Measurements from ENCODE around the gene COL6A2.
A peak's percentile ranks its signal among the peaks of the same experiment; 100 is the strongest.

COL6A2 gene

DNA sequence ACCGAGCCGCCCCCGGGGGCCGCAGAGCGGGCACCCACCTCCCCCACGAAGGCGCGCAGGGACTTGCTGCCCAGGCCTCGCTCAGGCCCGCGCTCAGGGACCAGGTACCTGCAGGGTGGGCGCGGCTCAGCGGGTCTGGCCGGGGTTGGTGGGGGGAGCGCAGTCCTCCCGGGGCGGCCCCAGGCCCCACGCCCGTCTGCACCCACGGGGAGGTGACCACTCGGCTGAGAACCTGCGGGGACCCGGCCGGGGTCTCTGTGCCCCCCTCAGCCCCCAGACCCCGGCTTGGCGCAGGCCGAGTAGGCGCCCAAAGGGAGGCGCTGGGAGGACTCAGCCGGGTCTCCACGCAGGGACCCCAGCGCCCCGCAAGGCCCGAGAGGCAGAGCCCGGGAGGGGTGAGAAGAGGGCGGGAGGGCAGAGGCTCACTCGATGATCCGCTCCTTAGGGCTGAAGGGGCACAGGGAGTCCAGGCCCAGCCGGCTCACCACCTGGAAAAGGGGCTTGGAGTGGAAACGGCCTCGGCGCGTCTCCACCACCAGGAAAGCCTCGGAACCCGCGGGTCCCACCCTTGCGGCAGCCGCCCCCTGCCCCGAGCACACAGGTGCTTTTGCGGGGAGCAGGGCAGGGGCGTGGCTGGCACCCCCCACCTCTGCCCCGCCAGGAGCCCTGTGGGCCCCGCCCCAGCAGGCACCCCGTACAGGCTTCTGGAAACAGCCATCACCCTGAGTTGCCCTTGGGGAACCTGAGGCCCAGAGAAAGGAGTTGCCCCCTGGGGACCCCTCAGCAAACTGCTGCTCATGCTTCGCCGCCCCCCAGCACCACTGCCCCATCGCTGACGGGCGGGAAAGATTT is 48.2 kb downstream of the COL6A2 start:
- no peak for DNase-seq

DNA sequence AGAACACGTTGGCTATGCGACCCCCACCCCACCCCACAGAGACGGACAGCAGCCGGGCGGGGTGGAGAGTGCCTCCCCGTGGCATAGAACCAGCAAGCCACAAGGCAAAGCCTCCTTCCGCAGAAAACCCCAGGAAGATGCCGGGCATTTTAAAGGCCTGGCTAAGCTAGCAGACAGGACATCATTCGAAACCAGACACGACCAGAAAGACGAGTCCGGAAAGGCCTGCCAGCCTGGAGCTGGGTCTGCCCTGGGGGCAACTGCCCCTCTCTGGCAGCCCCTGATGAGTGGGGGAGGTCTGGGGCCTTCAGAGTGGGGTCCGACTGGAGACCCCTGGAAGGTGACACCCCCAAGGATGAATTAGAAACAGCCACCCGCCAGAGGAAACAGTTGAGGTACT is 48.9 kb downstream of the COL6A2 start:
- DNase-seq: no peak

DNA sequence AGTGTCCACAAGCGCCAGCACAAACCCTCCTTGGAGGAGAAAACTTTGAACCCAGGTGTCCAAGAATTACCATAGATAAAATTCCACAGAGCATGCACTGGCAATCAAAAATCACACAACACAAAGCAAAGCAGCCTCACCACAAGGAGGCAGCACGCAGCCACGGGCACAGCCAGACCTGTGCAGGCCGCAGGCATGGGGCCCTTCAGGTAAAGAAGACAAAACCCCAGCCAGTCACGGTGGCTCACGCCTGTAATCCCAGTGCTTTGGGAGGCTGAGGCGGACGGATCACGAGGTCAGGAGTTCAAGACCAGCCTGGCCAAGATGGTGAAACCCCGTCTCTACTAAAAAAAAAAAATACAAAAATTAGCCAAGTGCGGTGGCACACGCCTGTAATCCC is 49.5 kb downstream of the COL6A2 start:
- DNase-seq: peak; percentile 31 to 61

DNA sequence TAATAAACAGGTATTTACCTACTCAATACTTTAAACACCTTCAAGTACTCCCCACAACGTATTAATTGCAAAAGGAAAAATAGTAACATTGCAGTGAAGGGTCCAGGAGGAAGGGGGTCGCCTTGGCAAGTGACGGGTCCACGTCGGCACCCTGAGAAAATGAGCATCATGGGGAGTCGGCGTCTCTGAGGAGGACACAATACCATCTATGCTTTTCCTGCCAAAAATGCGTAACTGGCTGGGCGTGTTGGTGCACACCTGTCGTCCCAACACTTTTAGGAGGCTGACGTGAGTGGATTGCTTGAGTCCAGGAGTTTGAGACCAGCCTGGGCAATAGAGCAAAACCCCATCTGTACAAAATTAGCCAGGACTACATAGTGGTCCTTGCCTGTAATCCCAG is 50.2 kb downstream of the COL6A2 start:
- no peak for DNase-seq

DNA sequence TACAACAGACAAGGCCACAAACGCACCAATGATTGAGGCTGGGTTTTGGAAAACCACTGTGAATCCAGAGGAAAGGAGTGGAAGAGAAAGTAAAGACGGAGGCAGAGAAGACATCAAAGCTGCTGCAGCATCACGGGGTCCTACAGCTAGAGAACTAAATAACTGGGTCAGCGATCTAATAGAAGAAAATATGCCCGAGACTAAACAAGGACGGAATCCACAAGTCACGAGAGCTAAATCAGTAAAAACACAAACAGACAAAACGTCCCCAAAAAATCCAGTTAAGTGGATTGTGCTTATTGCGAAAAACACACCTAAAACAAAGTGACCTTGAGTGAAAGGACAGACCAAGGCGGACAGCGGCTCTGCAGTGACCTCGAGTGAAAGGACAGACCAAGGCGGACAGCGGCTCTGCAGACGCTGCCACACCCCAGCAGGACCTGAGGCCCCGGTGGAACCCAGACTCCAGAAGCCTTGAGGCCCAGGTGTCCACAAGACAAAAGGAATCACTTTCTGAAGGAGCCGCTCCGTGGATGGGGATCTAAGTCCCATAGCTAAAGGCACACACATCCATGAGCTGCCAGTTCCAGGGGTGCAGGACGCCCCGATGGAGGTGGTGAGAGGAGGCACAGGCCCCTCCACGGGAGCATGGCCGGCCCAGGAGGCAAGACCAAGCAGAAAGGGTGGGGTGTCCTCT is 51.4 kb downstream of the COL6A2 start:
- DNase-seq: no peak

DNA sequence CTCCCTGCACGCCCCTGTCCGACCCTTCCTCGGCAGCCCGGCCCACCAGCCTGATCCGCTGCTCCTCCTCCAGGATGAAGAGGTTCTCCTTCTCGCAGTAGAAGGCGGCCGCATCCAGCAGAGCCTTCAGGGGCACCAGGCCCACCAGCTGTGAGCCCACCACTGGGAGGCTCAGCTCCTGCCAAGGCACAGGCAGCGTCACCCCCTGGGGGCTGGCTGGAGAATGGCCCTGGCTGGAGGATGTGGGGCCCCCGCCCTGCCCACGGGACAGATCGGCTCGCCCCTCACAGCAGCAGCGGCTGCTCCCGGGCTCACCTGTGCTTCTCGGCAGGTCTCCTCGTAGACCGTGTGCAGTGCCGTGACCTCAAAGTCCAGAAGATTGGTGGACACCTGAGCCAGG is 52.2 kb downstream of the COL6A2 start:
- DNase-seq: no peak

DNA sequence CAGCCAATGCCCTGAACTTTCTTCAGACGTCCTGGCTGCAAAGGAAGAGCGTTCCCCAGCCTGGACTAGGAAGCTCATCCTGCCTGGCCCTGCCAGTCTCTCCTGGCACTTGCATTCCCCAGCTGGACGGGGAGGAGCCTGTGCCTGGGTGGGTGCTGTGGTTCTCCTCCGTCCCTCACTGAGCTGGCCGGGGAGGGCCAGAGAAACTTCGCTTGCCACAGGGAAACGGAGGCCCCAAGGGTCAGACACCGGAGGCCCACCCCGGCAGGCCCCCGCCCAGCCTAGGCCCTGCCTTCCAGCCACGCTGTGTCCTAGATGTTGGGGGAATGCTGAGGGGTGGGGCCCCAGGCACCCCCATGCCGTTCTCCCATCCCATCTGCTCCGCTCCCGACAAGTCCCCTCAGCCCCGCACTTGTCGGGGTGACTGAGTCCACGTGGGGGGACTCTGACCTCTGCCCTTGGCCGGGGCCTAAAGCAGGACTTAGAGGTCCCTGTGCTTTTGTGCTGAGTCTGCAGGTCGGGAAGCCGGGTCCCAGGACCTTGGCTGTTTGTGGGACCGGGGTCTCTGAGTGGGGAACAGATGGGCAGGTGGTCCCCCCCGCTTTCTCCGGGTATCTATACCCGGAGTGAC is 52.7 kb downstream of the COL6A2 start:
- DNase-seq: no peak

DNA sequence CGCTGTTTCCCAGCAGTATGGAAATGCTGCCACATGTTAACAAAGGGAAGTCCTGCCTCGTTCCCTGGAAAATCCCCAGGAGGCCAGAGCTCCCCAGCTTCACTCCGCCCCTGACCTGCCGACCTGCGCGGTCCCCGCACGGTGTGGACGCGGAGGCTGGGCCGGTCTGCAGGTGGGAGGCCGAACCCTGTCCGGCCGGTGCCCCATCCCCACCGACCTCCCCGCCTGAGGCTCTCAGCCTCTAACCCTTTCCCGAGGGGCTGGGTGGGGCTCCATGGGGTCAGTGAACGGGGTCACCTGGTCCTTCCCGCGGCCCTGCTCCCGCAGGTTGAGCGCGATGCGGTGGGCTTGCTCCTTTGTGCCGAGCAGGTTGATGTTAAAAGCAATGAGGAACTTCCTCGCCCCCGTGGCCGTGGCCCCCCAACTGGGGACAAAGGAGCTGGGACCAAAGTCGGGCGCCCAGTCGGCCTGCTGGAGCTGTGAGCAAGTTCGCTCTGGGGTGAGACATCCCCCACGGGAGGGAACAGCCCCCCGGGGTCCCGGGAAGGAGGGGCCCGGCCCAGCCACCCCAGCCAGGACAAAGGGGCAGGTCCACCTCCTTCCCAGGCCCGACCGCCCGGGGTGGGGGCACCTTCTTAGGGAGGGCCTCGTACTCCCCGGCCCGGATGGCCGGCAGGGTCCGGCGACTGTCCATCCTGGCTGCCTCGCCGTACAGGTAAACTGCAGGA is 53.5 kb downstream of the COL6A2 start:
- DNase-seq: peak in 1 of 2 donors; percentile 9

DNA sequence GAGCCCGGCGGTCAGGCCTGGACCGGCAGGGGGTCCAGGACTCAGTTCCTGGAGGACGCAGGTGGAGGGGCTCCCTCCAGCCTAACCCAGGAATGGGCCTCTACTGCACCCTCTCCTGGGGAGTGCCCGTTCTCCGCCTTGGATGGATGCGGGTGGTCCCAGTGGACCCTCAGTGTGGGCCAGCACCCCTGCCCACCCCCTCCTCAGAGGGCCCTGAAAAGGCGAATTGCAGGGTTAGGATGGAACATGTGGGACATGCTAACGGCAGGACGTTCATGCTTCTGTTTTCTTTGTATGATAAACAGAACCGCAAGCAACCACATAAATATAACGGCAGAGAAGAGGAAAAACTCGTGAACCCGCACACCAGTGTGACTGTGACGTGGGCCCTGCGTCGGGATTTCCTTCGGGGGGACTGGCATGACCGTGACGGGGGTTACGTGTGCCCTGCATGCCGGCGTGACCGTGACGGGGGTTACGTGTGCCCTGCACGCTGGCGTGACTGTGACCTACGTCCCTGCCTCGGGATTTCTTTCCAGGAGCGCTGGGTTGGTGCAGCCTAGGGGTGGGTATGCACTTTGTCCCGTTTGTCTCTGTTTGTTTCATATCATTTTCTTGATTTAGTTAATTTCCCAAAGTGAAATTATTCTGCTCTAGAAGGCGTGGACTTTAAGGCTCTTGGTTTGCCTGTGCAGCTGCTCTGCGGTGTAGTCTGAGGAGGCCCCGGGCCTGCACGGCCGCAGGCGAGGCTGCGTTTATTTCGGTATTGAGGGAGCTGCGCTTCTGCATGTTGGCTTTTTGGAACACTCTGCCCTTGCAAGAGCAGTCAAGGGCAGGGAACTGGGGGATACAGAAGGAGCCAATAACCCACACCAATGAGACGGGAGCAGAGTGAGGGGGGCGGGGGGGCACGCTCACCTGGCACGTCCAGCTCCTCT is 54.3 kb downstream of the COL6A2 start:
- peak in 1 of 2 donors; percentile 6 for DNase-seq

DNA sequence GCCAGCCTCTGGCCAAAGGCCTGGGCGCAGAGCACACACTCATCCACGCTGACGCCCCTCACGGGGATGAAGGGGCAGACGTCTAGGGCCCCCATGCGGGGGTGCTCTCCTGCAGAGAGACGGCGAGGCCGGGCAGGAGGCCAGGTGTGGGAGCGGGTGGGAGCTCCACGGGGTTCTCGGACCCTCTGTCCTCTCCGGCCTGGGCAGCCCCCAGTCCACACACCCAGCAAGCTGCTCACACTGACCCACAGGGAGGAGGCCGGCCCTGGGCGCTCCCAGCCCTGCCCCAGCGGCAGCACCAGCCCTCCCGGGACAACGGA is 55.0 kb downstream of the COL6A2 start:
- no peak for DNase-seq

DNA sequence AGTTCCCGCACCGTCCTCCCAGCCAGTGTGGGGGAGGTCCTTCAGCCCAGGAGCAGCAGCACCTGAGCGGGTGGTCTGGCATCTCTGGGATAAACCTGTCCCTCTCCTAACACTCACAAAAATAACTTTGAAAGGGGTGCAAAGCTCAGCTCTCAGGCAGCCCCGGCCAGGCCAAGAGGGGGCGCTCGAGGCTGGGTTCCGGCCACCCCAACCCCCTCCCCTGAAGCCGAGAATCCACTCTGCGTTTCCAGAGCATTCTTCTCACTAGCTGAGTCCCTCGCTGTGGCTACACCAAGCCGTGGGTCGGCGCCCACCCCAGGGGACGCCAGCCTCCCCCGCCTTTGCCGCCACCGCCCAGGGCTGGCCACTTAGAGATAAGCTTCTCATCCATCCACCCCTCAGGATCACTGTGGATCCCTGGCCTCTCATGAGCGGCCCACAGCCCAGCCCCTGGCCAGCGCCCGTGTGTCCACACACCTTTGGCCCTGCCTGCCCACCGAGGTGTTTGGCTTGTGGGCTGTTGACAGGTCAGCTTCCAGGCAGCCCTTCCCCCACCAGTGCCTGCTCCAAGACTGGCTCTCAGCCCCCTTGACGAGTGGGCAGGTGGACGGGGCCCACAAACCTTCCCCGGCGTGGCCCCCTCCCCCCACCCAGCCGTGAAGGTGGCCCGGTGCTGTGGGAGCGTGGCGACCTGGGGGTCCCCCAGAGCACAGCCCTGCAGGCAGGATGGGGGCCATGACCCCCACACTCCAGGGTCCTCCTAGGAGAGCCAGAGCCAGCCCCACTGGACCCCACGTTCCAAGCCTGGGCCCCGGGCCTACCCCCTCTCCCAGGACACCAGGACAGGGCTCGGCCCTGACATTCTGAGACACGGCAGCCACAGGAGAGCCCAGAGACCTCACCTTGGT is 55.6 kb downstream of the COL6A2 start:
- peak; percentile 22 to 38 for DNase-seq

DNA sequence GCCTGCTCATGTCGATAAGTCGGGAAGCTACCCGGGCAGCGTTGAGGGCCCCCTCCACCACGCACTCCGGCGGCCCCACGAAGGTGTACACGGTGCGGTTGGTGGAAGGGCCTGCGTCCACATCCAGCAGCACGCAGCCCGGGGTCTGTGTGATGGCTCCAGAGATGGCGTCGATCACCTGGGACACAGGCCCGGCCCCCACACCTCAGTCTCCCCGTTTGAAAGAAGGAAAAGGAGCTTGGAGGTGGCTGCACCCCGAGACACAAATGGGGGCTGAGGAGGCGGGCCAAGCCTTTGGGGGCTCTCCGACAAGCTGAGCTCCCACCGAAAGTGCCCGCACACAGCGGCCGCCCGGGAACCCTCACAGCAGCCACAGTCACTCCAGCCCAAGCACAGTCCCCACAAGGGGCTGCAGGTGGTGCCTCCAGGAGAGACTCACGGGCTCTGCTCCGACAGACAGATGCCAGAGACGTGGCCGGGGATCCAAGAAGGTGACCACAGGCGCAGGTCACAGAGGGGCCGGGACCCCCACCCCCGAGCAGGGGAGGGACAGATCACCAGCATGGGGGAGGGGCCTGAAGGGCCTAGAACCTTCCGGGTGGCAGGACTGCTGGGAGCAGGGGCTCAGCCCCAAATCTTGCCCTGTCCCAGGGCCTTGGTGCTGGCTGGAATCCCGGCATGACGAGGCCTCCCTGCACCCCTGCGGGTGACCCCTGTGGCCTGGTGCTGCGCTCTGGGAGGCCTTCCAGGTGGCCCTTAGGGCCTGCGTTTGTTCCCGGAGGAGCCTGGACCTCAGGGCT is 56.4 kb downstream of the COL6A2 start:
- DNase-seq: peak in 1 of 2 donors; percentile 9

DNA sequence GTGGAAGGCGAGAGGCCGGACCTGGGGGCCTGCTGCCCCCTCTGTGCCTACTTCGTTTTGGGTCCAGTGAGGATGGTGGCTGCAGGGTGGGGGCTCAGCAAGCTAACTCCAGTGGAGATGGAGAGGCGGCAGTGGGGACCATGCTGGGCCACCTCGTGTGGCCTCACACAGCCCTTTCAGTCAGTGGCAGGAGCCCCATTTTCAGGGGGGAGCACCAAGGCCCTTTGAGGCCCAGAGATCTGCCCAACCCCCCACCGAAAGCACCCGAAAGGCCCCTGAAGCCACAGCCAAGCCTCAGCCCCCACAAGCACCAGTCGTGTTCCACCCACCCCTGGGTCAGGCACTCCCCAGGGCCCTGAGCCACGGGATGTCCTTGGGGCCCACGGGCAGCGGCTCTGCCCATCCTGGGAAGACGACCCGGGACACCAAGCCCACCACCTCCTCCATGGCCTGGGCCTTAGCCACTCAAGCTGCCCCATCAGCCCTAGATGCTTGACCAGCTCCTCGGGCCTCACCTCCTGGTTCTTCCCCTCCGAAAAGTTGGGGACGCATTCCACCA is 57.1 kb downstream of the COL6A2 start:
- peak in 1 of 2 donors; percentile 9 for DNase-seq

DNA sequence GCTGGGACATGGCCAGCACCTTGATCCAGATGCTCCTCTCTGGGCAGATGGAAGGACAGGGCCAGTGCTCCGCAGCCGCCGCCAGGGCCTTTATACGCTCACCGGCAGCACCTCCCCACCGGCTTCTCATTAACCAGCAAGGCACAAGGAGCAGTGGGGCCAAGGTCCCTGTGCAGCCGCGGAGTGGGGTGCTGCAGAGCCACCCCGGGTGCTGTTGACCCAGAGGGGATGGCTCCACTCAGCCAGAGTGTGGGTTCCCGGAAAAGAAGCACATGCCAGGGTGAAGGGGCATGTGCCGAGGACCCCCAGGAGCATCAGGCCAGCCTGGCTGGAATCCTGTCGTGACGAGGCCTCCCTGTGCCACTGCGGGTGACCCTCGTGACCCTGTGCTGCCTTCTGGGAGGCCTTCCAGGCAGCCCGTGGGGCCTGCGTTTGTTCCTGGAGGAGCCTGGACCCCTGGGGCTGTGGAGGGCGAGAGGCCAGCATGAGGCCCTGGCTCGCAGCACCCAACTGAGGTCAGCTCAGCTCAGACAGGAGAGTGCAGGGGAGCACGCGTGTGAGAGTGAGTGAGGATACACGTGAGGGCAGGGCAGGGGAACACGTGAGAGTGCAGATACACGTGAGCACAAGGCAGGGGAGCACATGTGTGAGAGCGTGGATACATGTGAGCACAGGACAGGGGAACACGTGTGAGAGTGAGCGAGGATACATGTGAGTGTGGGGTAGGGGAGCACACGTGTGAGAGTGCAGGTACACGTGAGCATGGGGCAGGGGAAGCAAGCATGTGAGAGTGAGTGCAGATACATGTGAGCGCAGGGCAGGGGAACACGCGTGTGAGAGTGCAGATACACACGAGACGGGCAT is 57.8 kb downstream of the COL6A2 start, which contains the start of gene FTCD:
TSS of gene FTCD (minus strand) at position 66 of the 864 bp plus-strand sequence. CDS start at position 10, 56 bp downstream.
- peak in 1 of 2 donors; percentile 10 for DNase-seq

DNA sequence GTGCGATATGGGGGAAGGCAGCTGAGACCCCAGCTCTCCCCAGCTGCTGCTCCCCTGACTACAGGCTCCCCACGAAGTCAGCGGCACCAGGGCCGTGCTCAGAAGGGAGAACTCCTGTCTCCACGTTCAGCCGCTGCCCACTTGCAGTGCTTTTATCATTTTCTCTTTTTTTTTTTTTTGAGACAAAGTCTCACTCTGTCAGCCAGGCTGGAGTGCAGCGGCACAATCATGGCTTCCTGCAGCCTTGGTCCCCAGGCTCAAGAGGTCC is 58.4 kb downstream of the COL6A2 start:
- peak in 1 of 2 donors; percentile 7 for DNase-seq

DNA sequence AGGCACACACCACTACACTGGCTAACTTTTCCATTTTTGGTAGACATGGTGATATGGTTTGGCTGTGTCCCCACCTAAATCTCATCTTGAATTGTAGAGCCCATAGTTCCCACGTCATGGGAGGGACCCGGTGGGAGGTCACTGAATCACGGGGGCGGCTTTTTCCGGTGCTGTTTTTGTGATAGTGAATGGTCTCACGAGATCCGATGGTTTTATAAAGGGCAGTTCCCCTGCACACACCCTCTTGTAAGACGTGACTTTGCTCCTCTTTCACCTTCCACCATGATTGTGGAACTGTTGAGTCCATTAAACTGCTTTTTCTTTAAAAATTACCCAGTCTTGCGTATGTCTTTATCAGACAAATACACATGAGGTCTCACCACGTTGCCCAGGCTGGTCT is 58.8 kb downstream of the COL6A2 start:
- DNase-seq: peak in 1 of 2 donors; percentile 5

DNA sequence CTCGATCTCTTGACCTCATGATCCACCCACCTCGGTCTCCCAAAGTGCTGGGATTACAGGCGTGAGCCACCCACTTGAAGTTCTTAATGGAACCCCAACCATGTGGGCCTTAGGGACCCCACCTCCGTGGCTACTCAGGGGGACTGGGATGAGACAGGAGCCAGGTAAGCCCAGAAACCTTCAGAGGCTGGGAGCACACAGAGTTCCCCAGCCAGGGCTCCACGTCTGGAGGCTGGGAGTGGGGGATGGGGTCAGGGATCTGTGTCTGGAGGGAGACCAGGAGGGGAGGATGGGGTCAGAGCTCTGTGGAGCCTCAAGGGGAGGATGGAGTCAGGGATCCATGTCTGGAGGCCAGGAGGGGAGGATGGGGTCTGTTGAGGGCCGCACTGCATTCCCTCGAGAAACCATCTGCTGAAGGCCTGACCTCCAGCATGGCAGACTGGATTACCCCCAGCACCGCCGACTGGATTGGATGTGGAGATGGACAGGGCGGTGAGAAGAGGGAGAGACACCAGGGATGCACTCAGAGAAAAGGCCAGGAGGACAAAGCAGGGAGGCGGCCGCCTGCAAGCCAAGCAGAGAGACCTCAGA is 59.6 kb downstream of the COL6A2 start:
- DNase-seq: no peak

DNA sequence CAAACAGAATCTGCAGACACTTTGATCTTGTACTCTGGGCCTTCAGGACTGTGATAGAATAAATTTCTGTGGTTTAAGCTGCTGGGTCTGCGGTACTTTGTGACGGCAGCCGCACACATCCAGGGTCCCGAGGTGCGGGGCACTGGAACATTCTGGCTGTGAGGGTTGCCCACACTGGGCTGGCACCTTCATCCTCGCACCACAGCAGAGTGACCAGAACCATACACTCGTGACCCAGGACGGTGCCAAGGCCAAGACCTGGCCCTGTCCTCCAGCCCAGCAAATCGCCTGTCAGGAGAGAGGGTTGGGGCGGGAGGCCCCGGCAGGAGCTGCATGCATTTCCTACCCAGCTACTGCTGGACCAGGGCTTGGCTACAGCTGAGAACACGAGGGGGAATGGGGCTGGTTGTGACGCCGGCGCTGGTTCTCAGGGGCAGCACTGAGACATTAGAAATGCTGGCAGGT is 60.1 kb downstream of the COL6A2 start:
- no peak for DNase-seq
